Hepatocyte (in vitro differentiated cells): ENCODE data around the gene KAT2A.

Experiments
- EZH2phosphoT487 ChIP-seq: fragments of 200-600 bp; sonication (generic); IDR thresholded peaks from one replicate; pipeline ENCODE4 v1.6.1; 2018; ENCODE audit warnings: antibody characterized with exemption, mild to moderate bottlenecking, low read depth, moderate library complexity; ENCODE audit not compliant: unreplicated experiment, severe bottlenecking
- TF ChIP-seq, protein P1 (sequence below): fragments of 200-600 bp; sonication (generic); IDR thresholded peaks from 2 replicates; pipeline ENCODE4 v1.5.1; 2016; ENCODE audit warnings: antibody characterized with exemption, mild to moderate bottlenecking; ENCODE audit not compliant: poor library complexity

DNA sequence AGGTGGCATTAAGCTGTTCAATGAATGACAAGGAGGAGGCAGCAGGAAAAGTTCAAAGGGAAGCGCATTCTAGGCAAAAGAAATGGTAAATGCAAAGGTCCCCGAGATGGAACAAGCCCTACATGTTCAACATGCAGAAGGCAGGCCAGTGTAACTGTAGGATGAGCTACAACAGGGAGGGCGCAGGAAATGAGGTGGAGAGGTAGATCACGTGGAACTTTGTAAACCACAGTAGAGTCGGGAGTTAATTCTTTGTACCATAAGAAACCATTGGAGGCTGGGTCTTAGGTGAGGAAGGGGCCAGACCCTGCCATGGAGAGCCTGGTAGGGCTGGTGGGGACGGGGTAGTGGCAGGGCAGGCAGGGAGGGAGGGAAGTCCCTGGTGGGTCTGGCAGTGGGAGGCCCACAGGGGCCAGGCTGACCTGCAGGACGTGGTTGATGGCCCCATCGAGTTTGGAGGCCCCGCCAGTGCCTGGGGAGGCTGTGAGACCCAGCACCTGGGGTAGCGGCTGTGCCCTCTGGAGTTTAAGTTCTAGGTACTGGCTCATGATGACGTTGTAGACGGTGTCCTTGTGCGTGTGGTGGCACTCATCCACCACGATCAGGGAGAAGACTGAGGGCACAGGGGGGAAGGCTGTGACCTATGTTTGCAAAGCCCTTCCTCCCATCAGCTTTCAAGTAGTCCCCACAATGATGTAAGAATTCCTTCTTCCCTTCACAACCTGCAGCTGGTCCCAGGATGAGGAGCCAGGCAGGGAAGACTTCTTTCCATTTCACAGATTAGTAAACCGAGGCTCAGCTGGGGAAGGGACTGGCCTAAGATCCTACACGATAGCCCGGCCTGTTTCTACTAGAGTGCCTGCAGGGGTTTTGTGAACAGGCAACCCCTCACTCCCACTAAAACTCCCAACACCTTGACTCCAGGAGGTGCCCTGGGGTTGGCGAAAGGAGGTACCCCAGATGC is 10.6 kb downstream of the KAT2A start:
- TF ChIP-seq, protein P1, sequence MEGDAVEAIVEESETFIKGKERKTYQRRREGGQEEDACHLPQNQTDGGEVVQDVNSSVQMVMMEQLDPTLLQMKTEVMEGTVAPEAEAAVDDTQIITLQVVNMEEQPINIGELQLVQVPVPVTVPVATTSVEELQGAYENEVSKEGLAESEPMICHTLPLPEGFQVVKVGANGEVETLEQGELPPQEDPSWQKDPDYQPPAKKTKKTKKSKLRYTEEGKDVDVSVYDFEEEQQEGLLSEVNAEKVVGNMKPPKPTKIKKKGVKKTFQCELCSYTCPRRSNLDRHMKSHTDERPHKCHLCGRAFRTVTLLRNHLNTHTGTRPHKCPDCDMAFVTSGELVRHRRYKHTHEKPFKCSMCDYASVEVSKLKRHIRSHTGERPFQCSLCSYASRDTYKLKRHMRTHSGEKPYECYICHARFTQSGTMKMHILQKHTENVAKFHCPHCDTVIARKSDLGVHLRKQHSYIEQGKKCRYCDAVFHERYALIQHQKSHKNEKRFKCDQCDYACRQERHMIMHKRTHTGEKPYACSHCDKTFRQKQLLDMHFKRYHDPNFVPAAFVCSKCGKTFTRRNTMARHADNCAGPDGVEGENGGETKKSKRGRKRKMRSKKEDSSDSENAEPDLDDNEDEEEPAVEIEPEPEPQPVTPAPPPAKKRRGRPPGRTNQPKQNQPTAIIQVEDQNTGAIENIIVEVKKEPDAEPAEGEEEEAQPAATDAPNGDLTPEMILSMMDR = no peak
- no peak for TF ChIP-seq EZH2phosphoT487
